Right kidney (tissue), 1 donor: ENCODE data around the gene BTBD9.

Experiments used
- DNase-seq: peaks from one replicate; pipeline ENCODE4 v3.0.0-alpha.2; 2016

The BTBD9 gene

DNA sequence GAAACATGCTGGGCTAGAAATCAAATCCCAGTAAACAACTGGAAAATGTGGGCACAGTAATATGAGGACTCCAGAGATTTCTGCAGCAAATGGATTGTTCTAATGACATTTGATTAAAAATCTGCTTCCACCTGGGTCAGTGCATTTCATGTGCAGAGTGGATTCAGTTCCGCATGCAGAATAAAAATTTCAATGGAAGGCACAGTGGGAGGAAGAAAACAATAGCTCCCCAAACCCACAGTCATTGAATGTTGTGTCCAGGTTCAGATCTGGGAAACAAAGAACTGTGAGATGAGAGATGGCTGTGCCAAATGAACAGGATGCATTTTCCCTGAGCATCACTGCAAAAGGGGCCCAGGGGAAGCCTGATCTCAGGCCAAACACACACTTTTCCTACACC, 403.1 kb downstream of the BTBD9 start:
- DNase-seq, result no peak

DNA sequence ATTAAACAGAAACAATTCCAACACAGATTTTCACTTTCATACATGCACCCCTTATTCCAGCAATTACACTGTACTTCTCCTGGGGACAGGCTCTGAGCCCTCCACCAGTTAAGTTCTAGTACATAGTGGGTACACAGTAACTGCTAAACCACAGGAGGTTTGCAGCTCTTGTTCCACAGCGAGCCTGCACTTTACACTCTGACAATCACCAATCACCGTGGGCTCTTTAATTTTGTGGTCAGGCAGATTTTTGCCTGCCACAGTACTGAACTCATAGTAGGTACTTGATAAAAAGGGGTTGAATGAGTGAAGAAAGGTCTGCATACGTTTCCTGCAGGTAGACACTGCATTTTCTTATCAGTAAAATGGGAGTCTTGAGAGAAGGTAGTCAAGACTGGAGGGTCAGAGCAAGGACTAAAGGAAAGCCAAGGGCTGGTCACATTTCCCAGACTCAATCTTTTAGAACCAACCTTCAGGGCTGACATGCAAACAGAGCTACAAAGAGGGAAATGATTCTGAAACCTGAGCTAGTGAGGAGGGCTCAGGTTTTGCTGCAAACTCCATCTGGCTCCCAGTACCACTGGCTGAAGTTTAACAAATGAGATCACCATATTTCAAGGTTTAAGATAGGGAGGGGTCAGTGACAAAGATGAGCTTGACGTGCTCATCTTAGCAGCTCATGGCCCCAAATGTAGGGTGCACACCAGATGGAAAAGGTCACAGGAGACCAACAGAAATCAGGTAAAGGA, 404.6 kb downstream of the BTBD9 start:
- DNase-seq, result no peak

DNA sequence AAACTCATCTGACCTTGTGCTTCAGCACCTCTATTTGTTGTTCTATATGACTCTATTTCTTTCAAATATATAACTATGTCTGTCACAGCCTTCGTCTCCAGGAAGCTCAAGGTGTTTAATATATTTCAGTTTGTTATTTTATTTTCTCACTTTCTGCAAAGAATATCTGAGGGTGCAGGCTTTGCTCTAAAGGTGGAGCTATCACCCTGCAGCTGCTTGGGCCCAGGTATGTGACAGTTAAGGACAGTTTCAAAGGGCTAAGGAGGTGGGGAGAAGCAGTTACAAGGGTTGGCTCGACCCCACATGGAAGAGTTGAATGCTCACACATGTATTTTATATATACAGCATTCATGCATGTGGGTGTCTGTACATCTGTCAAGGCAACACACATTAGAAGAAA, 405.6 kb downstream of the BTBD9 start:
- no peak for DNase-seq

DNA sequence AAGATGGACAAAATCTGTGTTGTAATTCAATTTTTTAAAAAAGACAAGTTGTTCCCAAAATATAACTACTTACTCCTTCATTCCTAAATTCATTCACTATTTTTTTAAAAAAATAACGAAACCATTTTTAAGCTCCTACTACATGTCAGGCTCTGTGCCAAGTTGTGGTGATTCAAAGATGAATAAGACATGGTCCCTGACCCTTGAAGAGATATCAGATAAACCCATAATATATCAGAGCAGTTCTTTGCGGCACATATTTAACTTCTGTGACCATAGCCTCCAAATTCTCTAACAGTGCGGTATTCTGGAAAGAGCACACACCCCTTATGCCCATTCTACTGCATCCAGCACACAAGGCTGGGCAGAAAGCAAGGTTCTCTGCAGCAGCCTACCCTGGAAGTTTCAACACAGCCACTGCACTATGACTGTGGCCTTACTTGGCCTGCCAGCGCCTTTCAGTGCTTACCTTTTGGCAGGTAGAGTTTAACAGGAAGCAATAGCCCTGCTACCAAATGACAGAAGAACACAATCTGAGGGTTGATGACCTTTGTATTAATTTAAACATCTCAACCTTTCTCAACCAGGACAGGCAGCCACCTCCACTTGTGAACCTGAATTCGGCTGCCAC, 406.5 kb downstream of the BTBD9 start:
- no peak for DNase-seq

DNA sequence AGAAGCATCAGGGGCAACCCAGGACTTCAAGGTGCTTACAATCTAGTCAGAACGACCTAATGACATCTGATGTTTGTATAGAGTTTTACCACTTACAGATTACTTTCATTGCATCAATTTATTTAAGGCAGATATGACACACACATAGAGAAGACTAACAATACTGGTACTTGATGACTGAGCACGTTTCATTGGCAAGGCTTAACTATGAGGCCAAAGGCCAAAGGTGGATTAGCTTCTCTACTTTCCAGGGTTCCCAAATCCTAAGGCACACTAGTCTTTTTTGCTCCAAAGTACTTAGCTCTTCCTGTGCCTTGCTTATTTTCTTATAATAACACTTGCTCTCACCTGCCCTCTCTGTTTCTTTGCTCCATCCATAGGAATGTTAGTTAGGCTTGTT, 414.0 kb downstream of the BTBD9 start:
- no peak for DNase-seq

DNA sequence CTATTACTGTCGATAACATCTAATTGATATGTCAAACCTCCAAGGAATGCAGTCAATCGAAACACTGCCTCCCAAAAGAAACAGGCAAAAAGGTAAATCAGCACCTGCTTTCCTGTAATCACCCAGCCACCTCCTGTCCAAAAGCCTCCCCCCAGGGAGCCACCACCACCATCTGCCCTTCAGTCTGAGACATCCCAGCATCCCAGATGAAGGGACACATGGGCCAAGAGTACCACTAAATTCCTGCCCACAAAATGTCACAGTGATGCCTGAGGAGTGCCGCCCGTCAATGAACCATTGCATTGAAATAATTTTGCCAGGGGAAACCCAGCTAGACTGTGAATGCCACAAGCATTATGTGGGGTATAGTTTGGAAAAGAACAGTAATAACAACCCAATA, 418.5 kb downstream of the BTBD9 start:
- DNase-seq, result no peak

DNA sequence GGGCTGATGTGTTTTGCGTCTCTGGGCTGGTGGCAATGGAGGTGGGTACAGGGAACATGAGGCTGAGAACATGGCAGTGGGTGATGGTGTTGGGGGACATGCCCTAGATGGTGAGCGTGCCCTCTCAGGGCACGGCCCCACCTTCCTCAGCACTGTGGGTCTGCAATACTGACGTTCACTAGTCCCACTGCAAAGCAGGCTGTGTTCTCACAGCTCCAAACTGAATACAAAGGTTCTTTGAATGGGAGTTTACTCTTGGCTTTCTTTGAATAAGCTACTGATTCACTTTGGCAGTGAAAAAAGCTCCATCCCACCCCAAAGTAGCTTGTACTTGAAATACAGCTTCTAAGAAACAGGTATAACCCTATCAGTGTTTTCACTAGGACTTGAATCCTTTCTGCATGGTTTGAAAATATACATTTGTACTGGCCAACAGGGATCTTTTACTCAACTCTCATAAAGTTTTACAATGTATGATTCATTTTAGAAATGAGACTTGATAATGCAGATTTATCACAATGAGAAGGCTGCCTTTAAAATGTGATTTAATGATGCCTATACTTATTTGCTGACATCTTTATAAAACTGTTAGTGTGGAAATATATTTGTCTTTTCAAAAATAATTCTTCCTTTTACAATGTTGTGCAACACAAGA, 419.5 kb downstream of the BTBD9 start:
- DNase-seq, result no peak

DNA sequence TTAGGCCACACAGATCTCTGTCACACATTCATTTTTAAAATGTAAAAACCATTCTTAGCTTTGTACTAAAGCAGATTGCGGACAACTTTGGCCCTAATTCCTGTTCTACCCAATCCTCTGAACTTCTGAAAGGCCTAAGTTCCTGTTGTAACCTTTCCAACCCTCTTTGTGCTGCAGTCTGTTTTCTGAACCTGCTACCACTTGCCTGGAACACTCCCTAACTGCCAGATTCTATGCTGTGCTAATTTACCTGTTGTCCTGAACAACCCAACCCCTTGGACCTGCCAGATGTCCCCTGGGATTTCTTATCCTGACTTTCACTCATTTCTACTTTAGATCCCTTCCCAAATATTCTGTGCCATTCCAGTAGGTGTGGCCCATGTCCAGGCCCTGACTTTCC, 421.5 kb downstream of the BTBD9 start:
- DNase-seq, result no peak

DNA sequence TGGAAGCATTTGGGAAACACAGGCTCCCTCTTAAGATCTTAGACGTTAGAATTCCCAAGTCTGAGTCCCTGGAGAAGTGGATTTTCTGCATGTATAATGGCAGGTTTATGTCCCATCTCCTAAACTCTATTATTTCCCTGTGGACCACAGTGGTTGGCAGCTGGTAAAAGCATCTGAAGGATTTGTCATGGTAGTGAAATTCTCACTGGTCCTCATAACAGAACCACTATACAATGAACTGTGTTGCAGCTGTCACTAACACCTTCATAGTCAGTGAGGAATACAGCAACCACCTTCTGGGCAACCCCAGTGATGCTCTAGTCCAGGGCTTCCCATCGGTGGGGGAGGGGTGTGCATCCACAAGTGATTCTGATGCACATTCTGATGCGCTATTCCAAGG, 423.3 kb downstream of the BTBD9 start:
- no peak for DNase-seq

DNA sequence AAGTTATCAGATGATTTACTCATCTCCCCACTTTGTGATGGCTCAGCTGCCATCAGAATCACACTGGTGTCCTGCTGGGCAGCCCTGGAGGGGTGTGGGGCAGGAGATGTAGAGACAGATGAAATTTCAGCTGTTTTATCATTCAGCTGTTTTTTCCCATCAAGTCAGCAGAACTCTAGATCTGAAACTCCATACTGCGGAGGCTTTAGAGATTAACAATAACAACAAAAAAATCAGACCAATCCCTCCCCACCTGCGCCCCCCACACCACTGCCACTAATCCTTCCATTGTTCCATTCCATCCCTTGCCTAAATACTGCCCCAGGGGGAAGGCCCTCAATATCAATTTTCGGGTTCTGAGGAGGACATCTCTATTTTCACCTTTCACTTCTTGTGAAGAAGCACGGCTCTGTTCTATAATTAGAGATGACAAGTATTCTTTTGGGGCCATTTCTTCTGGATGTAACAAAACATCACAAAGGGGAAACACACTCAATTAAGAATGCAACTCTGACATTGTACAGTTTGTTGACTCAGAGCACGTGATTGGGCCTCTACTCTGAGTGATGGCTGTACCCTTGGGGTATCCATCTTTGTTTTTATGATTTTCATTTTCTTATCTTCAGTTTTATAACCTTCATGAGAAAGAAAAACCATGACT, 423.9 kb downstream of the BTBD9 start:
- DNase-seq, result no peak

DNA sequence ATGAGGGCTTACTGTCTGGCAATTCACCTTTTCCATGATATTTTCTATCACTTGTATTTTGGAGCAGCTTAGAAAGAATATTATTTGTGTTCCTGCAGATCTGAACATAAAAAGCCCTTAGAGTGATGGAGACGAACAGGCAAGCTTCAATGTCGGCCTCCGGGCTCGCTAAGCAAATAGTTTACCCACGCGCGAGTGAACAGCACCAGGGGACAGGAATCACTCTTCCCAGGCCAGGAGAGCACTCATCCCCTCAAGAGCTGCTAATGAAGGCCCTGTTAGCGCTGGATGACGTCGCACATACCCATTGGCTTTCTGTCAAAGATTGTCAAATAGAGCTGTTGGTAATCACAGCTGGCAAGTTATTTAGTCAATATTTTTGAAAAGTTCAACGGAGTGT, 424.5 kb downstream of the BTBD9 start:
- no peak for DNase-seq

DNA sequence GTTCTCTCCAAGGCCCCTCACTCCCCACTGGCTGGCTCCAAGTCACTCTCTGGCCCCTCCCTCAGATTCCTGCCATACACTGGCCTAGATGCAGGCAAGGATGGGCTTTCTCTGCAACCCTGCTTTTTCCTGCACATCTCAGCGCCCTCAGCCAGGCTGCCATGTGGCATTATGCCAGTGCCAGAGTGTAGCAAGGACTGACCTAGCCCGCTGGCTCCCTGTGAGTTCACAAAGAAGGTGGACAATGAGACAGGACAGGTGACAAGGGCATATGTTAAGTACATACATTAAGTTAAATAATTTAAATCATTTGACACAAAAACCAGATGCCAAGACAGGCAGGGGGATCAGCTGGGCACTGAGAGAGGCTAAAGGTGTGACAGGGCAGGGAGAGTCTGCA, 425.6 kb downstream of the BTBD9 start:
- DNase-seq, result no peak

DNA sequence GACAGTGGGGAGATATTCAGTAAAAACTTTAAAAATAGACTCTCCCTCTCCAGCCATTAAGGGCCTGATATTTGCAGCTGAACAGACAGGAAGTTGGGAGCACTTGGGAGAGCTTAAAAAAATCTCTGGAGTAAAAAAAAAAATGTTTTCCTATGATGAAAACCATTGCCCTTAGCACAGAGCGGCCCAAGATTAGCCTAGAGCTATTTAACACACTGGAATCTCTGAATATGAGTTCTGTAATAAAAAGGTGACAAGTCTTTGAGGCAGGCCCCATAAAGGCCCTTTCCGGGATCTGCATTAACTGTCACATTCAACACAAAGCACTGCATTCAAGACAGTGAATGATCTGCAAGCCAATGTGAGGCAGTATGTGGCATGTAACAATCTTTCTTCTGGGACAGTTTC, 426.5 kb downstream of the BTBD9 start:
- no peak for DNase-seq

DNA sequence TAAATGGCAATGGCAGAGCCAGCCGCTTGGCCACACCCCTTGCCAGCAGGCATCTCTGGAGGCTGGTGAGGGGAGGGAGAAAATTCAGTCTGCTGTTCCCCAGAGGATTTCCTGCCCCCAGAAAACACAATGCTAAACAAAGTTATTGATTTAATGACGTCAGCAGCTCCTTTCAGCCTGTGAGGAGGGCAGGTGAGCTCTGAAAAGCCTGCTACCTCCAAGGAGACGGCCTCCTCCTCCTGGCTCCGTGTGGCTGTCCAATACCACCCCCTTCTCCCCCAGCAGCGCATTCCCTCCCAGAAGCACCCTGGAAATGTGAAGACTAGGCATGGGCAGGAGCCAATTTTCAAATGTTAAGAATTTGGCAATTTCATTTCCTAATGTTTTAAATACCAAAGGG, 427.1 kb downstream of the BTBD9 start:
- DNase-seq, result no peak

DNA sequence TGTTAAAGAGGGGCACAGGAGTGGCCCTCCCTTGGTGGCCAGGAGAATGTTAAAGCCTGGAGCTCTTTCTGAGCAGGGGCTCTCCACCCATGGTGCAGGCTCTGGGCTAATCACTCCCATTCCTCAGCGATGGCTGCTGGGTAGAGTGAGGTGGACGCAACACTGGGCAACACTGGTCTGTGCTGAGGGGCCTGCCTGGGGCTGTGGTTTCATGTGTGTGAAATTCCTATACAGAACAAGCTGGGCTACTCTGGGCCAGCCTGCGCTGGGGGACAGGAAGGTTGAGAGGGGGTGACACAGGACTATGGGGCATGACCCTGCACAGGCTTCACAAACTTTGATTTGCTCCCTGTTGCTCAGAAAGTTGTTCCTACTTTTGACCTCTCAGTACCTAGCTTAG, 427.6 kb downstream of the BTBD9 start:
- no peak for DNase-seq

DNA sequence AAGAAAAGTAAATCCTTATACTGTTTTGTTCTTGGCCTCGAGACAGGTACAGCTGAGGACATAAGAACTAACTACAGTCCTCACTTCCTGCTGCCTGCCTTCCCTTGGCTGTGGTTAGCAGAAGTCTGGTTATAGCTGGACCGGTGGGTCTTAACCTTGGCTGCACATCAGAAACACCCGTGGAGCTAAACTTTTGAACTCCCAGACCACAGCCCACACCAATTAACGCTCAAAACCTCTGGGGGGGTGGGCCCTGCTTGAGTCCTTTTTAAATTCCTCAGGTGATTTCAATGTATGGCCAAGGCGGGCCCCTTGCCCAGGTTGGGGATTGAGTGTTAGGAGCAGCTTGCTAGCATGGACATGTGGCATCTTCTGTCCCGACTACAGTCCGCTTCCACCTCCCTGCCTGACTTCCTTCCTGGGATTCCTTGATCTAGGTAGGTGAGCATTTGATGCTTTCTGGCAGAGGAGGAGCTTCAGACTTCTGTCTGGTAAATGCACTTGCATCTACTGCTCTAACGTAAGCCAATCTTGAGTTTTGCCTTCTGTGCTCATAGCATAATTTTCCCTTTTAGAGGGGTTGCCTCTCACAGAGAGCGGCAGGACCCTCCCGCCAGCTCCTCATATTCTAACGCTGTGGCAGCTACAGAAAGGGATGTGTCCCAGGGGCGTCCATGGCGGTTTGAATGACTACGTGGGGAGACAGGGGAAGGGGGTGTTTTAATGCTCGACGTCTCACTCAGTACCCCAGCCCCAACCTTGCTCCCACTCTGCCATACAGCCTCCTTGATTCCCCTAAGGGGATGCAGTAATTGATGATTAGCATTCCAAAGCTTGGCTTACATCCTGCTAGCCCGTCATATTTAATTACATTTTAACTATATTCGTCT, 430.1 kb downstream of the BTBD9 start:
- DNase-seq, result no peak

DNA sequence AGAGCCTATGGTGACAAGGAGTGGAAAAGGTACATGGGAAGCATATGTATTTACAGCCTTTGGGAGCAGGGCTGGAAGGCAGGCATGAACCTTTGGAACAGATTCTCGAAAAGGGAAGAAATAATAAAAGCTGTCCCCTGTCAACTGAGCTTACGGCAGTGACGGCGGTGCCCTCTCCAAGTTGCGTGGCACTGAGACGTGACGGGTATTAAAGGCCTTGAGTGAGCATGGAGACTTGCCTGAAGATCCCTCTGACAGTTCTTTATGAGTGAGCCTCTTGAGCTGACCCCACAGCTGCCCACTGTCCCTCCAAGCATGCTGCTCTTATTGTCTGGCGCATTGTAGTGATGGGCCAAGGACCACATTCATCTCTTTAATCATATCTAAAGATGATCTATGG, 431.7 kb downstream of the BTBD9 start:
- no peak for DNase-seq

DNA sequence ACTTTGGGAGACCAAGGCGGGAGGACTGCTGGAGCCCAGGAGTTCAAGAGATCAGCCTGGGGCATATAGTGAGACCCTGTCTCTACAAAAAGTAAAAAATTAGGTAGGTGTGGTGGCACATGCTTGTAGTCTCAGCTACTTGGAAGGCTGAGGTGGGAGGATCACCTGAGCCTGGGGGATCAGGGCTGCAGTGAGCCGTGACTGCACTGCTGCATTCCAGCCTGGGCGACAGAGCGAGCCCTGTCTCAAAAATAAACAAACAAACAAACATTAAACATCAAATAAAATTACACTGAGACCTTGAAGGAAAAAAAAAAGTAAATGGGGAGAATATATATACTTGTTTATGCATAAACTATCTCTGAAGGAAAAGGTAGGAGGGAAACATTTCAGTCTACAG, 432.4 kb downstream of the BTBD9 start:
- DNase-seq, result no peak

DNA sequence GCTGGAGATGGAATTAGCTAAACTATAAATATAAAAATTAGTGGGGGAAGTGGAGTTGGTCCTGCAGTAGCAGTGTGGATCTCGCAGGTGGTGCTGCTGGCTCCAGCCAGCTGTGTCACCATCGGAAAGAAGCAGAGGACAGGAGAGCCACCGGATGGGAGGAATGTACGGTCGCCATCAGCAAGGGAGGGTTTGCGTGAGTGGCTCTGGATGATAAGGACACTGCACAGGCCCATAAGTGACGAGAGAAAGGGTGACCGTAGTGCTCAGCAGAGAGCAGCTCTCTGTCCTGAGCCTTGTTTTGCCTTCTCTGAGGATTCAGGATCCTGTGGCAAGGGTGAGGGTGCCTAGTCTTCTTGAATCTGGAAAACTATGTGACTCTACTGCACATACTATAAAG, 441.5 kb downstream of the BTBD9 start:
- no peak for DNase-seq

DNA sequence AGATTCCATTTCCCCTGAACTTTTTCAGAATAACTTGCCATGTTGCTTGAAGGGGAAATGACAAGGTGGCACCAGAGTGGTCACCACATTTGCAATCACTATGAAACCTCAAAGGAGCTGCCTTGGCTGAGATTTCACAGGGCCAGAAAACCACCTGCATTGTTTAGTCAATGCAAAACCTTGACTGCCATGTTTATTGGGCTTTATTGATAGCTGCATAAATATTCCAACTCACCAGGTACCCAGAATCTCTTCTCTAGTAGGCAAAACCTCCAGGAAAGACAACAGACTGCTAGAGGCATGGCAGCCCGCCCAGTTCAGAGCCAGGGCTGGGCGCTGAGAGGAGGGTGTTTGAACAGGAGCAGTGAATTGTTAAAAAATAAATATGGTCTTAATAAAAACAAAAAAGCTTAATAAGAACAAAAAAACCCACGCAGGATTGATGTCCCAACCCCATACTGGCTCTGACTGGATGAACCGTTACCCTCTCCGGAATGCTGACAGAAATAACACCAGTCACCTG, 444.6 kb downstream of the BTBD9 start:
- no peak for DNase-seq

DNA sequence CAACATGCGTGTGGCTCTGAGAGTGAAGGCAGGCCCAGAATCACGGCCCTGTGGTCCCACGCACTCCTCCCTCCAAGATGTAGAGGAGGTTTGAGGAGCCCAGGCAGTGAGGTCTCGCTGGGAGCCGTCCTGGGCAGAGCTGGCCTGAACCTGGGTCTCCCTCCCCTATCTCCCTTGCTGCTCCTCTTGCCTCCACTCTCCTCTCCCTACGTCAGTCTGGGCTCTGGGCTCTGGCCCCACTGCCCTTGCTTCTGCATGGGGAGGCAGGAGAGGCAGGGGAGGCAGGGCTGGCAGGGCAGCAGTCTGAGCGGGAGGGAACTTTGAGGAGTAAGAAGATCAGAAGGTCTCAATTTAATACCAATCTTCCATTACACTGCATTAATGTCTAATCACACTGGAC, 445.1 kb downstream of the BTBD9 start:
- DNase-seq, result no peak

DNA sequence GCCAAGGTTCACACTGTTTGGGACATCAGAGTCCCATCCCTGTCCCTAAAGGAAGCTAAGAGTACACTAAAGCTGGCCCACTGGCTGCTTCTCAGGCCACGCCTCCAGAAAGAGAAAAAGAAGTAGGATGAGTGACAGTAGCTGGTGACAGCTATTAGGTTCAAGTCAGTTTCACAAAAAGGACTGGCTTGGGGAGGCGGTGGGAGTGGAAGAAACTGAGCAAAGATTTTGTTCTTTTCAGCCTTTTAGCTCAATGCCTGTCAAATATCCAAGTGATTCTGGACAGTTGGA, 445.5 kb downstream of the BTBD9 start:
- DNase-seq, result no peak
